Fibroblast of skin of left quadriceps (primary cell): ENCODE results near the gene SOCS1.

ENCODE experiments used
- DNase-seq, 2 experiments: peaks; one replicate each; pipeline ENCODE4 v3.0.0-alpha.2; 2013; ENCODE audit warnings: low read depth in 2 of 2

The SOCS1 gene

DNA sequence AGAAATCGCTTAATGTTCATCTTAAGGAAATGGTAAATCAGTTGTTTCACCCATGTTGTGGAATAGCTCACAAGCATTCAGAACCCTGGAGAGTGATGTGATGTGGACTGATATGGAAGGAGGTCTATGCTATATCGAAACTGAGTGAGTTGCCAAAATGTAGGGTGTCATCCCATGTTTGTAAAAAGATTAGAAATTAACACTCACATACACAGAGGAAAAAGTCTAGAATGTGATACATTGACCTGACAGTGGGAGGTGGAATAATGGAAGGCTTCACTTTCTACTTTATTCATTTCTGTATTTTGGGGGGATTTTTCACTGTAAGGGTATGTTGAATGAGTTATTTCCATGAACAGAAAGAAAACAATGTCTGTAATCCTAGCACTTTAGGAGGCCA is 29.8 kb upstream of the SOCS1 start:
- DNase-seq = no peak

DNA sequence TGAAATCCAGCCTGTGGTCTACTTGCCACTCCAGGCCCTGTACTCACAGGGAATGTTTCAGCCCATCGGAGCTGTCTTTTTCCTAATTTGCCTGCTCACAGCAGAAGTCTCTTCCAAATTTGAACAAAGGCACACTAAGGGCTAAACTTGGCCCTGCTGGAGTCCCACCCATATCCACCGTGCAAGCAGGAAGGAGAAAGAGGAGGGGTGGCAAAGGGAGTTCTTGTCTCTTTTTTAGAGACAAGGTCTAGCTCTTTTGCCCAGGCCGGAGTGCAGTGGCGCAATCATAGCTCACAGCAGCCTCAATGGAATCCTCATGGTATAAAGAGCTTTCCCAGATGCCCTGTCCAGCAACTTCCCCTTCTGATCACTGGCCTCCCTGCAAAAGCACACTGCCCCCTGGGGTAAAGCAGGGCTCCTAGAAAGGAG is 27.8 kb upstream of the SOCS1 start:
- DNase-seq = no peak

DNA sequence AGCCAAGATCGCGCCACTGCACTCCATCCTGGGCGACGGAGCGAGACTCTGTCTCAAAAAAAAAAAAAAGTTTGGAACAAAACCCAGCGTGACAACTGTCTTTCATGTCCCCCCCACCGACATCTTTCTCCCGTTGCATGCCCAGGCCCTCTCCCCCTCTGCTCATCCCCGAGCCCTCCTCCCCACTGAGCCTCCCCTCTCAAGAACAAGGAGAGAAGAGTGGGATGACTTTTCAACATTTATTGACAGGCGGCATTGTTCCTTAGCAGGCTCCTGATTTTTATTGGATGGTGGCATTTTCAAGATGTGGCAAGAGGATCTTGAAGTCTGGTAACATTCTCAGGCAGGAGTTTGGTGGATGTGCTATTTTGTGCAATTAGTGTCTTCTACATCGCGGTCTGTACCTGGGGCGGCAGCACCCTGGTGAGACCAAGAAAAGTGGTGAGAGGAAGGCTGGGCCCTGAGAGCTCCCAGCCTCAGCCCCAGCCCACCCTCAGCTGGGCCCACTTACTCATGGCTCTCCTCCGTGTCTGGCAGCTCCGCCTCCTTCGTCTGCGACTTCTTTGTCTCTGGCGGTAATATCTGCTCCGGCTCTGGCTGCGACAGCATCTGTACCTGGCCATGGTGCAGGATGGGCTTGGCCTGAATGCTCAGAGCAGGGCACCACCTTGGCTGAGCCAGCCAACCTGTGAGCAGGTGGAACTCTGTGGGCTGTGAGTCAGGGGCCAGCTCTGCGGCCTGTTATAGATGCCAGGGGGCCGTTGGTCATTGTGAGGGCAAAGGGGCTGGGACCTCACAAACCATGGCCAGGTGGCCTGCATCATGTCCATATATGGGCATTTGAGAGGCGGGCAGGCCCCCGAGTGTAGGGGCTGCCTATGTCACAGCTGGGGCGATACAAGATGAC is 24.9 kb upstream of the SOCS1 start, which contains the start of gene PRM1:
TSS of gene PRM1 (minus strand) at position 715 of the 907 bp plus-strand sequence. CDS start at position 623, 92 bp downstream.
- no peak for DNase-seq

DNA sequence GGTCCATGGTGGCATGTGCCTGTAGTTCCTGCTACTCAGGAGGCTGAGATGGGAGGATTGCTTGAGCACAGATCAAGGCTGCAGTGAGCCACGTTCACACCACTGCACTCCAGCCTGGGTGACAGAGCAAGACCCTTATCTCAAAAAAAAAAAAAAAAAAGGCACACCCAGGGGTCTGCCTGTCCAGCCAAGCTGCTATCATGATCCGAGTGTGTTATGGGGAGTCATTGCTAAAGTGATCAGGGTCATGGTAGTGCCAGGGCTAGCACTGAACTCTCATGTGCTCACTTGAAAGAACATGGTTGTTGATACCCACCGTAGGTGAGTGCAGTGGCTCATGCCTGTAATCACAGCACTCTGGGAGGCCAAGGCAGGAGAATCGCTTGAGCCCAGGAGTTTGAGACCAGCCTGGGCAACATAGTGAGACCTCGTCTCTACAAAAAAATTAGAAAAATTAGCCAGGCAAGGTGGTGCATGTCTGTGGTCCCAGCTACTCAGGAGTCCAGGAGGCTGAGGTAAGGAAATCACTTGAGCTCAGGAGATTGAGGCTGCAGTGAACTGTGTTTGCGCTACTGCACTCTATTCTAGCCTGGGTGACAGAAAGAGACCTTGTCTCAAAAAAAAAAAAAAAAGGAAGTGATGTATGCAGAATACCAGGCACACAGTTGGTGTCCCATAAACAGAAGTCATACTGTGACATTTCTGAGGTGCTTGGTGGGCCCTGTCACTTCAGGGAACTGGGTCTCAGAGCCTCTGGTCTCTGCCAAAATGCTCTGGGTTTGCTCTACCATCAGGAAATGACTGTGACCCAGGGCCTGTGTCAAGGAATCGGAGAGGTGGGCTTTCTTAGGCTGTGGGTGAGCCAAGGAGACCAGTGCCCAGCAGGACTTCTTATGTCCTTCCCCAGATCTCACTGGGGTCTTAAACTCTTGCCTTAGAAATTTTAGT is 23.0 kb upstream of the SOCS1 start:
- no peak for DNase-seq

DNA sequence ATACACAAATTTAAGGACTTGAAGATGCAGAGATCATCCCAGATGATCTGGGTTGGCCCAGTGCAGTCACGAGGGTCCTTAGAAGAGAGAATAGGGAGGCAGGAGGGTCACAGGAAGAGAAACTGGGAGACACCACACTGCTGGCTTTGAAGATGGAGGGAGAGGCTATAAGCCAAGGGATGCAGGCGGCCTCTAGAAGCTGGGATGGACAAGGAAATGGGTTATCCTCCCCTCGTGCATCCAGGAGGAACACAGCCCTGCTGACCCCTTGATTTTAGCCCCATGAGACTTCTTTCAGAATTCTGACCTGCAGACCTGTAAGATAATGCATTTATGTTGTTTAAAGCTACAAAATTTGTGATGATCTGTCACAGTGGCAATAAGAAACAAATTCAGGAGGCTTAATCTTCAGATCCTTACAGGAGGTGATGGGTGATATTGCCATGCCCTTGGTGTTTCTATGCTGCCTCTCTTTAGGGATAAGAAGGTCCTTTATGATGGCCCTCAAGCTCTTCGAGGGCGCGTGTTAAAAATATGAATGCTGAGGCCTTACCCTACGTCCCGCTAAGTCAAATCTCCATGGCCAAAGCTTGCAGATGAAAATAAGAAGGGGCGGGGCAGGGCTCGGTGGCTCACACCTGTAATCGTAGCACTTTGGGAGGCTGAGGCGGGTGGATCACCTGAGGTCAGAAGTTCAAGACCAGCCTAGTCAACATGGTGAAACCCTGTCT is 21.8 kb upstream of the SOCS1 start:
- DNase-seq = no peak

DNA sequence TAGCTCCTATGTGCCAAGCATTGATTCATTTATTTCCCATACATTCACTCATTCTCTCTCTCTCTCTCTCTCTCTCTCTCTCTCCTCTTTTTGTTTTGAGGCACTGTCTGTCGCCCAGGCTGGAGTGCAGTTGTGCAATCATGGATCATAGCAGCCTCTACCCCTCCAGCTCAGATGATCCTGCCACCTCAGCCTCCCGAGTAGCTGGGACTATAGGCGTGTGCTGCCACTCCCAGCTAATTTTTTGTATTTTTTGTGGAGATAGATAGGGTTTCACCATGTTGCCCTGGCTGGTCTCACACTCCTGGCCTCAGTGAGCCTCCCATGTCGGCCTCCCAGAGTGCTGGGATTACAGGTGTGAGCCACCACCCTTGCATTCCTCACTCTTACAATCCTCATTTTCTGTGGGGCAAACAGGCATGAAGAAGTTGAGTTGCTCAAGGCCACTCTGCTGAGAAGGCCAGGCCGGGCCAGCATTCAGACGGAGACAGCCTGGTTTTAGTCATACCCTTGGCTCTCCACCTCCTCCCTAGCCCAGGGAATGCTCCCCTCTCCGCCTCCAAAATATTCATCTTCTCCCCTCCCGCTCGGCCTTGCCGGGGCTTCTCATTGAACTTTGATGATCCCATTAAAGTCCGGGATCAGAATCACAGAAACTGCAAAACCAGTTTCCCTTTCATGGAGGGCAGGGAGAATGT is 21.0 kb upstream of the SOCS1 start:
- no peak for DNase-seq

DNA sequence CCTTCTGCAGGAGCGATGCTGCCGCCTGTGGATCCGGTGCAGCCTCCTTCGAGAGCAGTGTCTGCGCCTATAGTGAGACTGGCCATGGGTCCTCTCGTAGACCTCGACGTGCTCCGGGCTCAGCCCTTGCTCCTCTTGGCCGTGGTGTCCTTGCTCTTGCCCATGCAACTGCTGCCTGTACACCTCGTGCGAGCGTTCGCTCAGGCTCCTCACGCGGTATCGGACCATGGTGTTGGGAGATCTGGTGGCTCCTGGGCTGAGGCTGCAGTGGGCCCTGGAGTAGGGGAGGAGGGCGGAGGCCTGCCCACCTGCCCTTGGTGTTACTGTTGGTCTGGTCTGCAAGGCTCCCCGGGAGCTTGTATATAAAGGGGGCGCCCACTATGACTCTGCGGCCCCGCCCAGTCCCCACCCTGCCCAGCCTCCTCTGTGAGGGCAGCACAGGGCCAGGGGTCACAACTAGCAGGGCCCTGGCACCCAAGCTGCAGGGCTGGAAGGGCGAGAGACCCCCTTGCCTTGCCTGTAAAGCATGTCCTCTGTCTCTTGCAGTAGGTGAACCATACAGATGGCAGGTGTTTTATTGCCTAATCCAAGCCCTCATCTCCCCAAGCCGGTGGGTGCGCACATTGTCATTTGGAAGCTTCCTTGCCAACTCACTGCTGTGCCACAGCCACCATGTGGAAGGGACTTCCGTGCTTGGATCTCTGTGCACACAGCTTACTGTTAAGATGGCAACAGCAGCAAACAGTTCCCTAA is 20.3 kb upstream of the SOCS1 start, which contains the start of gene PRM2:
TSS of gene PRM2 (minus strand) at position 338 of the 753 bp plus-strand sequence. CDS start at position 228, 110 bp downstream.
- DNase-seq = no peak

DNA sequence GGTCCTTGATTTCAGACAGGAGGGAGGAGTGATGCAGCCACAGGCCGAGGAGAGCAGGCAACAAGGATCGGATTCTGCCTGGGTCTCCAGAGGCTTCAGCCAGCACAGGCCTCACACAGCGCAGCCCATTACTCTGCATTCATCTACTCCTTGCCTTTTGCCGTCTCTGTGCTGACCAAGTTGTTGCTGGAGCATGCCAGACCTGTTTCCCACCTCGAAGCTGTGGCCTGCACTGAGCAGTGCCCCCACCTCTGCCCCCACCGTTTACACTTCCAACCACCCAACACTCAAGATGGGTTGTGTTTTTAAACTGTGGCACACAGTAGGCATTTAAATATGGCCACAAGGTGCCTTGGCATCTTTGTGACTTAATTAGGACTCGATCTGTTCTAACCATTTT is 19.0 kb upstream of the SOCS1 start:
- no peak for DNase-seq

DNA sequence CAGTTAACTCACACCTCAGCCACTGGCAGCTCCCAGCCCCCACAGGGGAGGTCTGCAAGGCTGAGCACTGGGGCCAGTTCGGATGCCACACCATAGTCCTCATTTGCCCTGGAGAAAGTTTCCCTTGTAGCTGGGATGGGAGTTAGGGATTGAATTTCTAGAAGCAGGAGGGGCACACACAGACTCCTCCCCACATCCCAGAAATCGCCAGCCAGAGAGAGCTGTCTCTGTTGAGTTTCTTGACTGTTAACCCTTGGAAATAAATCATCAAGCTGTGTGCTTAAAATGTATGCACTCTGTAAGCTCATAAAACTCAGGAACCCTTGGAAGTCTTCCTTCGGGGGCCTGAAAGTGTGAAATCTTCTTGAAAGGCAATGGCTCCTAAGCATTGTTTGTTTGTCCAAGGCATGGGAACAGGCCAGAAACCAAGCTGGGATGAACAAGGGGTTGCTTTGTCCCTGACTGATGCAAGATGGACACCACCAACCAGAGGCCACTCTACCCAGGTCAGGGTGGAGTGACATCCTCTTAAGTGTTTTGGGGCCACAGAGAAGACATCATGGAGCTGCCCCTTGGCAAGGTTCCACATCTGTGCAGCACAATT is 17.8 kb upstream of the SOCS1 start:
- no peak for DNase-seq

DNA sequence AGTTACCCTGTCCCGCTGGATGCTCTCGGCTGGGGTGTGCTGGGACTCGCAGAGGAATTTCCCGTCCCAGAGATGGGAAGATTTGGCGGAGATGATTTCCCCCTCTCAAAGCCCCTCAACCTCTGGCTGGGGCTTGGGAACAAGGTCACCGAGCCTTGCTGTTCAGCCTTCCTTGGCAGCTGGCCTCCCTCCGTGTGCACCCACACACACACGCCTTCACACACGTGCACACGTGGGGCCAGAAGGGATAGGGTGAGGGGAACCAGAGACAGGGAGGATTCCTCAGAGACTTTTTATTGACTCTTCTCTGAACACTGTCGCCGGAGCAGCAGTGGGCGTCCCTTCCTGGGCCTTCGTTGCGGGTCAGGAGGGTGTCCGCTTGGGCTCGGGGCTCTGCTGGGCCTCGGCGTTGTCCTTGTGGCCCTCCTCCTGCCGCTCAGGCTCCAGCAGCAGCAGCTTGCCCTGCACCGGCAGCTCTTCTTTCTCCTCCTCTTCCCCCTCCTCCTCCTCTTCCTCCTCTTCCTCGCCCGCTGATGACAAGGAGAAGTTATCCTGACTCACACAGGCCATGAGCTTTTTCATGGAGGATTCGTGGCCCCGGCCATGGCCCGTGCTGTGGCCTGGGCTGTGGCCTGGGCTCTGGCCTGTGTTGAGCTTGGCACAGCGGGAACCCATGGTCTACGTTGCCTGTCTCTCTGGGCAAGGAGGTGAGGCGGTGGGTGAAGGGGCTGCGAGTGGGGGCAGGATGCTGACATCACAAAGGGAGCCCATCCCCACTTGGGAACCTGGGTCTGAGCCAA is 17.1 kb upstream of the SOCS1 start, which contains the start of gene PRM3:
TSS of gene PRM3 (minus strand) at position 709 of the 800 bp plus-strand sequence. CDS start at position 675, 34 bp downstream.
- DNase-seq = no peak

DNA sequence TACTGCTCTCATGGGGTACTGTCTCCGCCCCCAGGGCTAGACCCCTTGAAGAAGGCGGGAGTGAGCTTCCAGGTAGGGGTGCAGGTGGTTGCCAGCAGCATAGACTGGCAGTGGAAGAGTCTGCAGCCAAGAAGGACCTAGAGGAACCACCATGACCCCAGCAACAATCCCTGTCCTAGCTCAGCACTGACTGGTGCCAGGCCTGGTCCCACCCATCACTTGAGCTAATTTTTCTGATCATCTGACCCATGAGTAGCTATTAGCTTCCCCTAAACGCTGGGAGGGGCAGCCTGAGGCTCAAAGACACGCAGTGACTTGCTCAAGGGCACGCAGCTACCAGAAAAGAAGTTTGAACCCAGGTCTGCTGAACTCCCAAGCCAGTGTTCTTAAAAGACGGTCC is 16.5 kb upstream of the SOCS1 start:
- DNase-seq = no peak

DNA sequence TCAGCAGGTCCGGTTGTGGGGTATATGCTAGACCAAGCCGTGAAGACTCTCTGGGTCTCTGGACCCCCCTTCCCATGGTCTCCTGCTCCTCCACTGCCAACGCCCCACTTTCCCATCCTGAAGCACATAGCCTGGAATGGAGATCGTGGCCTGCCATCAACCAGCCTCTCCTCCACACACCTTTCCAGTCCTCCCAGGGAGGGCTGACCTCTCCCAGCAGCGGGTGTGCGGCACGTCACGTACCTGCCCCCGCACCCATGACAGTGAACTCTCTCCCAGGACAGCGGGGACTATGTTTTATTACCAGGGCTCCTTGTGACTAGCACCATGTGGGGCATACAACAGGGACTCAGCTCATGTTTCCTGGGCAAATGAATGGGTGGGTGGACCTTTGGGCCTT is 15.6 kb upstream of the SOCS1 start:
- DNase-seq = no peak

DNA sequence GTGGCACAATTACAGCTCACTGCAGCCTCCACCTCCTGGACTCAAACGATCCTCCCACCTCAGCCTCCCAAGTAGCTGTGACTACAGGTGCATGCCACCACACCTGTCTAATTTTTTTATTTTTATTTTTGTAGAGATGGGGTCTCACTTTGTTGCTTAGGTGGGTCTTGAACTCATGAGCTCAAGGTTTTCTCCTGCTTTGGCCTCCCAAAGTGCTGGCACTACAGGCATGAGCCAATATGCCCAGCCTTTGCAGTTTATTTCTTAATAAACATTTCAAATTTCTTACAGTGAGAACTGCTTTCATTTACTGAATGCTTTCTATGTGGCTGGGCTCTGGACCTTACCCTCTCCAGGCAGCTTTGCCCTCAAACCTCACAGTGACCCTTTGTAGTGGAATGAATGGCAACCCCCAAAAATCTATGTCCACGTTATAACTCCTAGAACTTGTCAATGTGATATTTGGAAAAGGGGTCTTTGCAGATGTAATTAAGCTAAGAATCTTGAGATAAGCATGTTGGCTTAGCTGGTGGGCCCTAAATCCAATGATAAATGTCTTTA is 14.7 kb upstream of the SOCS1 start:
- no peak for DNase-seq

DNA sequence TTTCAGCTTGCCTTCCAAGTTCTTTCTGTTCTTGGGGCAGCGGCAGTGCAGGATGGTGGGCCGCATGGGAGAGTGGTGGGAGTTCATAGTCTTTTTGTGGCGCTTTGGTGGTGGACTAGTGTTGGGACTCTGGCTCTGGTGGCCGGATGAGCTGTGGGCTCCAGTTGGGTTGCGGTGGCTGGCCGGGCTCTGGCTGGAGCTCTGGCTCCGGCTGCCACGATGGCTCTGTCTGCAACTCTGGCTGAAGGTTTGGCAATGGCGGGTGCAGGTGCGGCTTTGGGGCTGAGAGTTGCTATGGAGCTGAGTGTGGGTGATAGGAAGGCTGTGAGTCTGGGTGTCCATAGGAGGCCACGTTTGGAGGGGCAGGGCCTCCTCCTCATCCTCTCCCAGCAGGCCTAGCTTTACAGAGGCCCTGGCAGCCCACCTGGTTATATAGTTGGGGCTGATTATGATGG is 12.9 kb upstream of the SOCS1 start, which contains the start of gene TNP2:
TSS of gene TNP2 (minus strand) at position 405 of the 455 bp plus-strand sequence. CDS start at position 342, 63 bp downstream.
- no peak for DNase-seq

DNA sequence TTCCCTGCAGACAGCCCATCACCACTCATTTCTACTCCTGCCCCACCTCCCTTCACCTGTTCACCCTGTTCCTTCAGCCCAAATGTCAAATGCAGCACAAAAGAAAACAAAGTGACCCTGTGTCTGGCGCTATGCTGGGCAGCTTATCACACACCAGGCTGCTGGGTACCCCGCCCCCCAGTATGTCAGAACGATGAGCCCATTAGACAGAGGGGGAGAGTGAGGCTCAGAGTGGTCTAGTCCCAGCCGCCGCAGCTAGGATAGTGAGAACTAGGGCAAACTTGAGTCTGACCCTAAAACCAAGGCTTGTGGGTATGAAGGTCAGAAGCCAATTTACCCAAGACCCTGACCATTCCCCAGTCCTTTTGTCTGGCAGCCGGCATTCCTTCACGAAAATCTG is 9.1 kb upstream of the SOCS1 start:
- no peak for DNase-seq

DNA sequence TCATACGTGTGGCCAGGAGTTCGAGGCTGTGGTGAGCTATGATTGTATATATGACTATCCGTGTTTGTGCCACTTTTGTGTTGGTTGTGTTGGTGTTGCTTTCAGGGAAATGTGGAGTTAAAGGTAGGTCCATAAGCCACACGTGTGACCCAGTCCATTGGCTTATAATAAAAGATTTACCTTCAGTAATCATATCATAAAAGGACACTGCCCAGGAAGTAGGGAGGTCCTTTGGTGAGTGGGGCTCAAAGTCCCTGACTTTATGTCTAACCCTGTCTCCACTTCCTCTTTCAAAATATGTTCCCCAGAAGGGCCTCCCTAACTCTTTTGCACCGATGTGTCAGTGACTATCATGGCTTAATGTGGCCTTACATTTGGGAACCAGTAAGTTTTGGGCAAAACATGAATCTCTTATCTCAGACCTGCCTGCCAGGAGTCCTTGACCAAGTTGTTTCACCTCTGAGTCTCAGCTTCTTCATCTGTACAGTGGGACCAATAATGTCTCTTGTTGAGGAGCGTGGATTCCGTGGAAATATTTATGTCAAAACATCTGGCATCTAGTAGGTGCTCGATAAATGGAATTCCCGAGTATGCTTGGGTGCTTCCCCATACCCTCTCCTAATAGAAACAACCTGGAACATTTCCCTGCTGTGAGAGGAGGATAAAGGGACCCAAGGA is 8.3 kb upstream of the SOCS1 start:
- no peak for DNase-seq

DNA sequence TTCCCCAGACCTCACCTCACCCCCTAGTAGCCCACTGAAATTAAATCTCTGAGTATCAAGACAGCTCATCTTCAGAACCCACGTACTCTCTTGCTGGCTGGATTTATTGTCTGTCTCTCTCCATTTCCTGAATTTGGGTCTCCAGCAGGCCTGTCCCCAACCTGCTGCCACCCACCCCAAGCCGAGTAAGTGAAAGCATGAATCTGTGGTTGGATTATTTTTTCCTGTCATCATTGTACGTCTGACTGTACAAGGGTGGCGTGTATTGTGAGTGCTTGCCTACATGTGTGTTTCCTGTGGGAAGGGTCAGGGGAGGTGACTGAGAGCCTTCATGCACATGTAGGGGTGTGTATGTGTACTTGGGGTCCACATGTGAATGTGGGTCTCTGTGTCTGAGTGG is 7.7 kb upstream of the SOCS1 start:
- no peak for DNase-seq

DNA sequence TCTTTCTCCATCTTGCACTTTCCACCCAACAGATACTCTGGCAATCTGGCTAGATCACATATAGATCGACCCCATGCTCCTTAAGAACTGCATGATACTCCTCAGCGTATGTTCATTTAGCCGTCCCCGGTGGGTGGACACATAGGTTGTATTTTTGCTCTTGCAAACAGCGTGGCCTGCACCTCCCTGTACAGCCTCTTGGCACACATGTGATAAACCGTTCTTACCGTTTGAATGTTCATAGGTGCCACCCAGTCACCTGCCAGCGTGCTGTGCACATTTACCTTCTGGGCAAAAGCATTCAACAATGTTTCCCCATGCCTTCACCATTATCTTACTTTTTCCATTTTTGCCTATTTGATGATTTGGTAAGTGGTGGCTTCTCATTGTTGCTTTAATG is 6.9 kb upstream of the SOCS1 start:
- DNase-seq = no peak
